Endothelial cell of umbilical vein (primary cell): ENCODE results near the gene TAS2R10. TPM values are rescaled to one million over a fixed set of nuclear protein-coding genes. Genes with fewer than 3 reads are reported as not detected.

Experiments used
- BruUV-seq: library from RNA; stranded (reverse); fragments of 400-500 nt; replicated peaks from 2 replicates; lab custom pipeline; 2021; lab: Mats Ljungman, UMichigan
- CTCF ChIA-PET: fragments of 300-600, 350-600 bp; sonication (Branson Sonifier 250); formaldehyde crosslinking; loops from one replicate; lab custom pipeline; 2021; ENCODE audit warnings: antibody characterized with exemption, inconsistent platforms; lab: Charles Lee
- POLR2A ChIA-PET: fragments of 300-600, 350-600 bp; sonication (Branson Sonifier 250); formaldehyde crosslinking; loops from one replicate; lab custom pipeline; 2021; ENCODE audit warnings: antibody characterized with exemption, inconsistent platforms; lab: Charles Lee
- DNase-seq: peaks from one replicate; pipeline ENCODE4 v3.0.0-alpha.2; 2011; ENCODE audit warnings: low read depth, low spot score
- FAIRE-seq: peaks from 2 replicates; lab custom pipeline; 2011; peaks lifted over from hg19 to GRCh38; lab: Jason Lieb, UNC
- H2AFZ ChIP-seq: 2 replicates; pipeline ENCODE4 v1.6.0; 2012; ENCODE audit warnings: low read depth, low read length, control low read depth, inconsistent platforms
- H3K27ac ChIP-seq: 2 replicates; pipeline ENCODE4 v1.5.1; 2011; ENCODE audit warnings: low read depth, mild to moderate bottlenecking, control low read depth, low read length, moderate library complexity; ENCODE audit not compliant: insufficient read depth
- H3K27me3 ChIP-seq, 2 experiments: 2 replicates each; pipeline versions ENCODE4 v1.6.0 to v1.6.1; 2011; ENCODE audit warnings: low read length in 2 of 2, mixed read lengths in 1 of 2; ENCODE audit not compliant: control insufficient read depth in 2 of 2, insufficient read depth in 2 of 2
- H3K36me3 ChIP-seq, 2 experiments: 2 replicates in 1 of 2; 3 replicates in 1 of 2; pipeline ENCODE4 v1.5.1; 2011; ENCODE audit warnings: low read length in 2 of 2, mild to moderate bottlenecking in 1 of 2, moderate library complexity in 1 of 2; ENCODE audit not compliant: control insufficient read depth in 2 of 2, insufficient read depth in 2 of 2; ENCODE audit errors: extremely low read depth in 1 of 2
- H3K4me1 ChIP-seq: 3 replicates; pipeline ENCODE4 v1.5.1; 2011; ENCODE audit warnings: mild to moderate bottlenecking, low read length; ENCODE audit not compliant: control insufficient read depth, insufficient read depth; ENCODE audit errors: extremely low read depth
- H3K4me2 ChIP-seq: 2 replicates; pipeline ENCODE4 v1.6.1; 2011; ENCODE audit warnings: low read length, control low read depth, mixed read lengths; ENCODE audit not compliant: insufficient read depth
- H3K4me3 ChIP-seq, 3 experiments: fragments of 200-600 bp in 1 of 3; sonication (generic), shearing (Covaris generic) in 1 of 3; replicated peaks in 1 of 3; 2 replicates each; pipeline ENCODE4 v1.5.1; 2011 to 2016; ENCODE audit warnings: control low read depth in 3 of 3, low read length in 3 of 3, mild to moderate bottlenecking in 2 of 3, inconsistent platforms in 1 of 3, low read depth in 1 of 3, moderate library complexity in 1 of 3; ENCODE audit not compliant: insufficient read depth in 1 of 3
- H3K79me2 ChIP-seq: 2 replicates; pipeline ENCODE4 v1.6.0; 2012; ENCODE audit warnings: low read length, inconsistent platforms; ENCODE audit not compliant: control insufficient read depth, insufficient read depth
- H3K9ac ChIP-seq: replicated peaks from 2 replicates; pipeline ENCODE3; 2011; ENCODE audit warnings: low read length, control low read depth; ENCODE audit not compliant: insufficient read depth; ENCODE audit errors: extremely low read depth
- H3K9me1 ChIP-seq: replicated peaks from 3 replicates; pipeline ENCODE4 v1.6.0; 2011; ENCODE audit warnings: mild to moderate bottlenecking, low read length; ENCODE audit not compliant: control insufficient read depth, insufficient read depth; ENCODE audit errors: extremely low read depth
- H3K9me3 ChIP-seq: replicated peaks from 2 replicates; pipeline ENCODE4 v1.5.1; 2012; ENCODE audit warnings: low read length, inconsistent platforms; ENCODE audit not compliant: control insufficient read depth, insufficient read depth
- H4K20me1 ChIP-seq: replicated peaks from 2 replicates; pipeline ENCODE3; 2011; ENCODE audit warnings: mild to moderate bottlenecking, low read length; ENCODE audit not compliant: control insufficient read depth, insufficient read depth; ENCODE audit errors: extremely low read depth
- EZH2 ChIP-seq: IDR thresholded peaks from 2 replicates; pipeline ENCODE4 v1.6.1; 2012; ENCODE audit warnings: borderline replicate concordance, low read depth, mild to moderate bottlenecking, moderate library complexity, low read length, inconsistent platforms; ENCODE audit not compliant: severe bottlenecking
- FOS ChIP-seq: IDR thresholded peaks from 2 replicates; pipeline ENCODE4 v1.6.1; 2011; ENCODE audit warnings: mild to moderate bottlenecking, low read length, moderate library complexity, borderline replicate concordance; ENCODE audit not compliant: insufficient read depth
- GATA2 ChIP-seq: IDR thresholded peaks from 2 replicates; pipeline ENCODE4 v1.7.0; 2011; ENCODE audit warnings: low read depth, mild to moderate bottlenecking, moderate library complexity, mixed read lengths, low read length; ENCODE audit not compliant: insufficient read length, insufficient read depth
- JUN ChIP-seq: IDR thresholded peaks from 2 replicates; pipeline ENCODE4 v1.6.1; 2011; ENCODE audit warnings: borderline replicate concordance, low read depth; ENCODE audit not compliant: insufficient read length, insufficient read depth
- MYC ChIP-seq: IDR thresholded peaks from one replicate; pipeline ENCODE4 v1.6.1; 2011; ENCODE audit warnings: mild to moderate bottlenecking, low read depth, low read length
- POLR2A ChIP-seq: IDR thresholded peaks from 2 replicates; pipeline ENCODE4 v1.6.1; 2012; ENCODE audit warnings: low read depth, mild to moderate bottlenecking, control low read depth, low read length
- POLR2AphosphoS5 ChIP-seq: IDR thresholded peaks from 2 replicates; pipeline ENCODE4 v1.6.1; 2012; ENCODE audit warnings: low read depth, mild to moderate bottlenecking, control low read depth, low read length, moderate library complexity; ENCODE audit not compliant: insufficient read depth
- dilution Hi-C: fragments of 300-500 bp; cut with MboI; formaldehyde crosslinking; loops from one replicate; pipeline ENCODE4 v1.15.0; 2019; ENCODE audit warnings: low sequenced_read_pairs; ENCODE audit not compliant: extremely low pct_ligation_motif_present
- intact Hi-C: fragments of 100-400 bp; cut with micrococcal nuclease; formaldehyde crosslinking; loops from one replicate; pipeline ENCODE4 v1.10.0; 2022
- polyA plus RNA-seq, 4 experiments: library from polyadenylated mRNA; depleted of rRNA in 3 of 4; stranded (reverse) in 3 of 4; unstranded in 1 of 4; fragments of >200 nt; gene quantifications; 2 replicates each; pipeline versions ENCODE4 v1.2.1 to v1.2.3, GENCODE V29; 2011 to 2012; ENCODE audit warnings: missing spikeins in 1 of 4
- total RNA-seq: library from RNA; stranded (reverse); gene quantifications from 2 replicates; pipeline ENCODE4 v1.2.3, GENCODE V29; 2021
- TF ChIP-seq, protein P1 (sequence below): IDR thresholded peaks from 2 replicates; pipeline ENCODE4 v1.6.1; 2011; ENCODE audit not compliant: insufficient read depth, insufficient read length
- TF ChIP-seq, protein P2 (sequence below), 2 donors: IDR thresholded peaks; 1 replicate in 1 of 2; 2 replicates in 1 of 2; pipeline ENCODE4 v1.5.1; 2011; ENCODE audit warnings: low read length in 2 of 2, mild to moderate bottlenecking in 2 of 2, moderate library complexity in 2 of 2, control low read depth in 1 of 2, inconsistent platforms in 1 of 2, low read depth in 1 of 2; ENCODE audit not compliant: insufficient read depth in 1 of 2; ENCODE audit errors: extremely low read depth in 1 of 2

The TAS2R10 gene
- total and polyA plus RNA-seq, 2 donors (not counting 3 experiments of a cell fraction or from before 2014, with no cell fraction given) = 0.22 to 0.66 TPM

DNA sequence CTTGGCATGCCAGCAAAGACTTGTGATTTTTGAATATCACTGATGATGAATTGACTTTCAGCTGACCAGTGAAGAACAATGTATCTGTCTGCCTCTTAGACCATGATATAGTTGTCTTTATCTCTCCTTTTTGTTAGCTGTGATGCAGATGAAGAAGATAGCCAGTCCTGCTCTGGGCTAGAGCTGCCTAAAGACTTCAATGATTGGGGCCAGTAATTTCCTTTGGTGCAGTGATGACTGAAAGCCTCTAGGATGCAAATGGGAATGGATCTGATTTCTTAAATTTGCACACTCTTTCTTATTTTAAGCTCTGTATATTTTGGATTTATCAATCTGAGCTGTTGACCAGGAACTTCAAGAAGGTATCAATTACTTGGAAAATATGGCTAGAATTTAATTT lies 16.1 kb downstream of the TAS2R10 start, which contains the start of gene TAS2R9:
Gene TAS2R9, minus strand, starts transcription at position 101 of the 400 bp plus-strand sequence. Its CDS starts 93 bp downstream, at position 8.
- H3K27ac ChIP-seq = no peak within 1 kb of the TSS
- ChIA-PET CTCF (interaction anchor here (1.0 to 1.3 kb wide), 2 partner anchors 21 to 362 kb away, joined by 3 read pairs; no protein-coding TSS in a partner anchor), POLR2A (no interaction called here)
- H3K4me1 ChIP-seq = no peaks in the 10 kb centered on the region
- H3K79me2 ChIP-seq = no peaks in the 10 kb centered on the region
- dilution Hi-C loops (no loop called here), intact Hi-C loops (no loop called here)
- no peaks in the 10 kb centered on the region for H3K9me1 ChIP-seq
- no peaks in the 10 kb centered on the region for H3K36me3 ChIP-seq
- no peak within 1 kb of the TSS for H3K4me3 ChIP-seq
- no TSS peak for BruUV-seq
- no peaks in the 10 kb centered on the region for H3K9me3 ChIP-seq
- H4K20me1 ChIP-seq = no peaks in the 10 kb centered on the region
- no peak for DNase-seq
- H3K4me2 ChIP-seq = no peak within 1 kb of the TSS
- no peak within 1 kb of the TSS for H2AFZ ChIP-seq
- FAIRE-seq = no peak
- TF ChIP-seq, protein P1, sequence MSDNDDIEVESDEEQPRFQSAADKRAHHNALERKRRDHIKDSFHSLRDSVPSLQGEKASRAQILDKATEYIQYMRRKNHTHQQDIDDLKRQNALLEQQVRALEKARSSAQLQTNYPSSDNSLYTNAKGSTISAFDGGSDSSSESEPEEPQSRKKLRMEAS = no peak
- TF ChIP-seq POLR2AphosphoS5 = no peak
- no peak for TF ChIP-seq GATA2
- TF ChIP-seq FOS = no peak
- TF ChIP-seq EZH2 = no peak
- TF ChIP-seq MYC = no peak
- no peak for TF ChIP-seq JUN
- TF ChIP-seq, protein P2, sequence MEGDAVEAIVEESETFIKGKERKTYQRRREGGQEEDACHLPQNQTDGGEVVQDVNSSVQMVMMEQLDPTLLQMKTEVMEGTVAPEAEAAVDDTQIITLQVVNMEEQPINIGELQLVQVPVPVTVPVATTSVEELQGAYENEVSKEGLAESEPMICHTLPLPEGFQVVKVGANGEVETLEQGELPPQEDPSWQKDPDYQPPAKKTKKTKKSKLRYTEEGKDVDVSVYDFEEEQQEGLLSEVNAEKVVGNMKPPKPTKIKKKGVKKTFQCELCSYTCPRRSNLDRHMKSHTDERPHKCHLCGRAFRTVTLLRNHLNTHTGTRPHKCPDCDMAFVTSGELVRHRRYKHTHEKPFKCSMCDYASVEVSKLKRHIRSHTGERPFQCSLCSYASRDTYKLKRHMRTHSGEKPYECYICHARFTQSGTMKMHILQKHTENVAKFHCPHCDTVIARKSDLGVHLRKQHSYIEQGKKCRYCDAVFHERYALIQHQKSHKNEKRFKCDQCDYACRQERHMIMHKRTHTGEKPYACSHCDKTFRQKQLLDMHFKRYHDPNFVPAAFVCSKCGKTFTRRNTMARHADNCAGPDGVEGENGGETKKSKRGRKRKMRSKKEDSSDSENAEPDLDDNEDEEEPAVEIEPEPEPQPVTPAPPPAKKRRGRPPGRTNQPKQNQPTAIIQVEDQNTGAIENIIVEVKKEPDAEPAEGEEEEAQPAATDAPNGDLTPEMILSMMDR (IDR thresholded peaks at IDR 0.05; ENCODE audit: extremely low read depth in 1 of 2, insufficient read depth in 1 of 2, low read depth in 1 of 2, low read length in 2 of 2) = no peak
- TF ChIP-seq POLR2A = no peak
- H3K27me3 ChIP-seq = peaks cover 4 to 19% of the 10 kb centered on the region in 2 experiments
- H3K9ac ChIP-seq = no peak within 1 kb of the TSS
